SKM-1 (cell line): Measurements from ENCODE around the gene MEPCE.
"Not testable (repeated sequence)": the region's sequence is repeated elsewhere in the genome, so short reads cannot be mapped to it uniquely, and the experiment has no call there.

ENCODE experiments used
- DNase-seq: peaks from one replicate; lab custom pipeline; 2025; ENCODE audit not compliant: unreplicated experiment; lab: John Stamatoyannopoulos, UW

The MEPCE gene

GRCh38 chr7:100429637-100430492, at the start of gene MEPCE:
Gene MEPCE (plus strand): TSS chr7:100429831. CDS start chr7:100430019, 188 bp downstream.
- DNase-seq, result peak; percentile 81

DNA sequence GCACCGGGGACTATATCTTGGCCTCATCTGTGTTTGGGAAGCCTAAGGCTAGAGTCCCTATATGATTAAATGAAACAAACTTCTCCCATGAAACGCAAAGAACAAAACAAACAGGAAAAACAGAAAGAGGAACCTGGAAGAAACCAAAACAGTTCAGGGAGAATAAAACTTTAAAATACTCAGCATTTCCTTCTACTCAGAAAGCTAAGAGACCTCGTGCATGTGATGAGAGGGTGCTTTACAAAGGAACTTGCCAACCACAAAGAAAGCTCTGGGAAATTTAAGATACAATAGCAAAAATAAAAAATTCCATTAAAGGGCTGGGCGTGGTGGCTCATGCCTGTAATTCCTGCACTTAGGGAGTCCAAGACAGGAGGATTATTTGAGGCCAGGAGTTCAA, 49.4 kb upstream of the MEPCE start:
- no peak for DNase-seq

DNA sequence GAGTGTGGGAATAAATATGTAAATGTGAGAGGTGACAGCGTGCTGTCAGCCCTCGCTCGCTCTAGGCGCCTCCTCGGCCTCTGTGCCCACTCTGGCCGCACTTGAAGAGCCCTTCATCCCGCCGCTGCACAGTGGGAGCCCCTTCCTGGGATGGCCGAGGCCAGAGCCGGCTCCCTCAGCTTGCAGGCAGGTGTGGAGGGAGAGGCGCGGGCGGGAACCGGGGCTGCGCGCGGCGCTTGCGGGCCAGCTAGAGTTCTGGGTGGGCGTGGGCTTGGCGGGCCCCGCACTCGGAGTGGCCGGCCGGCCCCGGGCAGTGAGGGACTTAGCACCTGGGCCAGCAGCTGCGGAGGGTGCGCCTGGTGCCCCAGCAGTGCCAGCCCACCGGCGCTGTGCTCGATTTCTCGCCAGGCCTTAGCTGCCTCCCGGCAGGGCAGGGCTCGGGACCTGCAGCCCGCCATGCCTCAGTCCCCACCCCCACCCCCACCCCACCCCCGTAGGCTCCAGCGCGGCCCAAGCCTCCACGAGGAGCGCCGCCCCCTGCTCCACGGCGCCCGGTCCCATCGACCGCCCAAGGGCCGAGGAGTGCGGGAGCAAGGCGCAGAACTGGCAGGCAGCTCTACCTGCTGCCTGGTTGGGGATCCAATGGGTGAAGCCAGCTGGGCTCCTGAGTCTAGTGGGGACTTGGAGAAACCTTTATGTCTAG, 47.9 kb upstream of the MEPCE start:
- DNase-seq, result not testable (repeated sequence)

- not testable (repeated sequence) for DNase-seq
These were observed 47.3 kb upstream of the MEPCE start for GRCh38 chr7:100382234-100382853.

DNA sequence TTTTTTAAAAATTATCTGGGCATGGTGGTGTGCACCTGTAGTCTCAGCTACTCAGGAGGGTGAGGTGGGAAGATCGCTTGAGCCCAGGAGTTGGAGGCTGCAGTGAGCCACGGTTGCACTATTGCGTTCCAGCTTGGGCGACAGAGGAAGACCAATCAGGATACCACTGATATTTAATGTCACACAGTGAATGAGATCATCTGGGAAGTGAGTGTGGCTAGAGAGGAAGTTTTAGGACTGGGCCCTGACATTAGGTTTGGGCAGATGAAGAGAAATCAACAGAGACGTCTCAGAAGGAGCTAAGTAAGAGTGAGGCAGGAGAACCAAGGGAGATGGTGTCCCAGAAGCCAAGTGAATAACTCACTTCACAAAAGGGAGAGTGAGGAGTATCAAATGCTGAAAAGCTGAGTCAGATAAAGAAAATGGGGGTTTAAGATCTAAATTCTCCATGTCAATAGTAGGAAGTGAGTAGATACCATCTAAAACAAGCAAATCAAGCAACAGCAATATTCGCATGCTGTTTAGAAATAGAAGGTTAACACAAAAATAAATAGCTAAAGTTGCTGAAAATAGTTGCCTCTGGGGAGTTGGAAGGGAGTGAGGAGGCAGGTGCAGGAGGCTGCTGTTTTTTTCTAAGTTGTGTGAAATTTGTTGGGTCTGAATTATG, 44.9 kb upstream of the MEPCE start:
- DNase-seq, result no peak

DNA sequence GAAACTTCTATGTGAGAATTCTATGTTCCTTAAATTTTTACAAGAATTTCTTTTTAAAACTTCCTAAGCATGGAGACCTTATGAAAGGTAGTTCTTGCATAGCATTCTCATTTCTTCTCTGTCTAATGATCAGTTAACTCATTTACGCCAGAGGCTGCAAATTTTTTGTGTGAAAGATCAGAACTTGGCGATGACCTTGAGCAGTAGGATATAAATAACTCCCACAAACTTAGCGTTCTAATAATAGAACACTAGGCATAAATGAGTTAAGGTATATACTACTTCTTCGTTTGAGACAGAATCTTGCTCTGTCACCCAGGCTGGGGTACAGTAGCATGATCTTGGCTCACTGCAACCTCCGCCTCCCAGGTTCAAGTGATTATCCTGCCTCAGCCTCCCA, 42.7 kb upstream of the MEPCE start:
- no peak for DNase-seq

DNA sequence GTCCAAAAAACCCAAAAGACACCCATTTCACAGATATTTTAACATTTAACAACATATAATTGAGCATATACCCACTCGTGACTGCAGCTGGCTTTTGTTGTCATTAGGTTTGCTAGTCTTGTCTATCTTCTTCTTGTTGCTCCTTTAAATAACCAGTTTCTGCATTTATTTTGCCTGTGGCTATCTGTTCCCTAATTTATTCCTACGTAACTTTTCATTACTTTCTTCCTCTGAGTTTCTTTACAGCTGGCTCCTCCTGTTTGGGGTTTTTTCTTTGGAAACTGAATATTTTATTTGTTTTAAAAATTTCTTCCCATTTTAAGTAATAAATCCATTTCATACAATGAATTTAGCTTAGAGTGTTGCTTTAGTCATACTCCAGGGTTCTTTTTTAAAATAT, 41.9 kb upstream of the MEPCE start:
- no peak for DNase-seq

DNA sequence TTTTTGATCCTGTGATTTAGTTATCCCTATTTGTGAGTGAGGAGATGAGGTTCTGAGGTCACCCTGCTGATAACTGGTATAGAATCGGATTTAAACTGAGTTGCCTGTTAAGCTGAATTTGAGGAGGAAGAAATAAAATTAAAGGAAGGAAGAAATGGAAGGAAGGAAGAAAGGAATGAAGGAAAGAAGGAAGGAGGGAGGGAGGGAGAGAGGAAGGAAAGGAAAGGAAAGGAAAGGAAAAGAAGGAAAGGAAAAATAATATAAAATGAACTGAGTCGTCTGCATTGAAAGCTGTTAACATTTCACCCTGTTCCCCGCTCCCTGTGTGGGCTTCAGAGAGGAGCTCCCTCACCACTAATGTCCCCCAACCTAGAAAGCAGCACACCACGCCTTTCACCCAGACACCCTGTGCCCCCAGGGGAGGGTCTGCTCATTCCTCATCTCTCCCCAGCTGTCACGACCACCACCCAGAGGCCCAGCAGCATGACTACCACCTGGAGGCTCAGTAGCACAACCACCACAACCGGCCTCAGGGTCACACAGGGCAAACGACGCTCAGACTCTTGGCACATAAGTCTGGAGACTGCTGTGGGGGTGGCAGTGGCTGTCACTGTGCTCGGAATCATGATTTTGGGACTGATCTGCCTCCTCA, 40.1 kb upstream of the MEPCE start:
- DNase-seq, result no peak

GRCh38 chr7:100390286-100391009, 39.2 kb upstream of the MEPCE start:
- no peak for DNase-seq

- no peak for DNase-seq
These were observed 36.3 kb upstream of the MEPCE start for GRCh38 chr7:100393233-100393905.

GRCh38 chr7:100394077-100394476, 35.6 kb upstream of the MEPCE start:
- DNase-seq, result no peak

GRCh38 chr7:100396421-100396982, 33.1 kb upstream of the MEPCE start:
- DNase-seq, result peak; percentile 76

- no peak for DNase-seq
These were observed 32.1 kb upstream of the MEPCE start for GRCh38 chr7:100397315-100398081.

- DNase-seq, result no peak
These were observed 31.4 kb upstream of the MEPCE start for GRCh38 chr7:100398239-100398638.

- no peak for DNase-seq
These were observed 29.6 kb upstream of the MEPCE start for GRCh38 chr7:100400041-100400440.

DNA sequence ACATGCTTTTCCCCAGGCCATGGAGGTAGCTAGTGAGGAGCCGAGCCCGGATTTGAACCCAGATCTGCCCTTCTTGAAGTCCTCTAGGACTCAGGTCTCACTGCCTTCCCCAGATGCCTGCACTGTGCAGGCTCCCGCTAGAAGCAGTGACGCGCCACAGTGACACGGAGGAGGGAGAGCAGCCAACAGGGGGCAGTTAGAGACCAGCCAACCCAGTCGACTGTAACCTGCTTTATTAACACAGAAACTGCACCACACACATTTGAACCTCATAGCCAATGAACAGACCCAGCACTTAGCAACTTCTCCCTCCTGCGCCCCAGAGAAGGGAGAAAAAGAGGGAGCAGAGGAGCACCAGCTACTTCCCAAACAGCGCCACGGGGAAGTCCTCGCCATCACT, 29.0 kb upstream of the MEPCE start:
- no peak for DNase-seq

GRCh38 chr7:100401811-100402210, 27.8 kb upstream of the MEPCE start:
- no peak for DNase-seq

- no peak for DNase-seq
These were observed 27.4 kb upstream of the MEPCE start for GRCh38 chr7:100402241-100402640.

DNA sequence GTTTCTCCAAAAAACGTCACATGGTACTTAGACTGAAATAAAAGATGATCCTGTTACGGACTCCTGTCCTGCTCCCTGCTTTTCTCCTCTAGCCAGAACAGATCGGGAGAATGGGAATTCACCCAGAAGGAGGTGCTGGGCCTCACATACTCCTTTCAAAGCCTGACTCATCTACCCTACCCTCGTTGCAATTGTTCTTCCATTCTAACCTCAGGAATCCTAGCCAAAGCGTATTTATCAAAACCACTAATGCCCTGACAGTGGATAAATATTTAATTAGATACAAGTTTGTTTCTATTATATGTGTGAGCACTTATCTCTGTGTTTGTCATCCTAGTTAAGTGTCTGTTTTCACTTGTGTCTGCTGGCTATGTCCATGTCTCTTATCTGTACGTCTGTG, 22.9 kb upstream of the MEPCE start:
- no peak for DNase-seq
